H9 (cell line): Measurements from ENCODE around the gene KLF6. TPM values are rescaled to one million over a fixed set of nuclear protein-coding genes. Genes with fewer than 3 reads are reported as not detected.

Source experiments
- DNase-seq: peaks from one replicate; pipeline ENCODE4 v3.0.0-alpha.2; 2017
- H2AFZ ChIP-seq: one replicate; pipeline ENCODE4 v1.6.1; 2013; ENCODE audit warnings: mild to moderate bottlenecking, low read length, control low read depth, moderate library complexity
- H2AK5ac ChIP-seq: 2 replicates; pipeline ENCODE4 v1.6.1; 2013; ENCODE audit warnings: low read length, control low read depth, mixed read lengths; ENCODE audit not compliant: insufficient read length
- H2BK120ac ChIP-seq: one replicate; pipeline ENCODE4 v1.6.1; 2013; ENCODE audit warnings: low read depth, mild to moderate bottlenecking, low read length, control low read depth, inconsistent platforms; ENCODE audit not compliant: poor library complexity, severe bottlenecking
- H2BK12ac ChIP-seq: 2 replicates; pipeline ENCODE4 v1.6.1; 2013; ENCODE audit warnings: low read length, control low read depth, mixed read lengths, low read depth; ENCODE audit not compliant: insufficient read length
- H2BK15ac ChIP-seq: 2 replicates; pipeline ENCODE4 v1.6.1; 2013; ENCODE audit warnings: low read depth, low read length, control low read depth
- H2BK20ac ChIP-seq: one replicate; pipeline ENCODE4 v1.6.1; 2013; ENCODE audit warnings: low read depth, mild to moderate bottlenecking, low read length, control low read depth, inconsistent platforms; ENCODE audit not compliant: poor library complexity, severe bottlenecking
- H2BK5ac ChIP-seq: 2 replicates; pipeline ENCODE4 v1.6.1; 2013; ENCODE audit warnings: low read length, control low read depth, mixed read lengths; ENCODE audit not compliant: insufficient read length
- H3K14ac ChIP-seq: 2 replicates; pipeline ENCODE4 v1.6.1; 2013; ENCODE audit warnings: low read length, control low read depth; ENCODE audit not compliant: insufficient read depth
- H3K18ac ChIP-seq: 2 replicates; pipeline ENCODE4 v1.6.1; 2013; ENCODE audit warnings: low read depth, mild to moderate bottlenecking, mixed read lengths, low read length, control low read depth; ENCODE audit not compliant: insufficient read length
- H3K23ac ChIP-seq: 2 replicates; pipeline ENCODE4 v1.6.1; 2013; ENCODE audit warnings: low read length, control low read depth, mixed read lengths, low read depth; ENCODE audit not compliant: insufficient read length
- H3K23me2 ChIP-seq: 2 replicates; pipeline ENCODE4 v1.6.1; 2013; ENCODE audit warnings: low read depth, mild to moderate bottlenecking, mixed read lengths, low read length, control low read depth; ENCODE audit not compliant: insufficient read length, poor library complexity, severe bottlenecking
- H3K27ac ChIP-seq: 2 replicates; pipeline ENCODE4 v1.5.1; 2013; ENCODE audit warnings: low read length, control low read depth, mixed read lengths, low read depth; ENCODE audit not compliant: insufficient read length
- H3K27me3 ChIP-seq: 2 replicates; pipeline ENCODE4 v1.6.1; 2013; ENCODE audit warnings: low read length, control low read depth, inconsistent platforms; ENCODE audit not compliant: insufficient read depth
- H3K4ac ChIP-seq: 2 replicates; pipeline ENCODE4 v1.6.1; 2013; ENCODE audit warnings: low read depth, mild to moderate bottlenecking, control low read depth, inconsistent platforms, low read length, moderate library complexity
- H3K4me1 ChIP-seq: 2 replicates; pipeline ENCODE4 v1.6.1; 2013; ENCODE audit warnings: low read length, control low read depth, inconsistent platforms; ENCODE audit not compliant: insufficient read depth
- H3K4me2 ChIP-seq: 2 replicates; pipeline ENCODE4 v1.6.1; 2013; ENCODE audit warnings: low read length, control low read depth, mixed read lengths; ENCODE audit not compliant: insufficient read length, insufficient read depth
- H3K56ac ChIP-seq: 2 replicates; pipeline ENCODE4 v1.6.1; 2013; ENCODE audit warnings: low read depth, mild to moderate bottlenecking, mixed read lengths, low read length, control low read depth; ENCODE audit not compliant: insufficient read length
- H3K79me1 ChIP-seq: 2 replicates; pipeline ENCODE4 v1.6.1; 2013; ENCODE audit warnings: low read depth, mild to moderate bottlenecking, moderate library complexity, low read length, control low read depth, inconsistent platforms; ENCODE audit not compliant: insufficient read depth, poor library complexity, severe bottlenecking
- H3K79me2 ChIP-seq: 2 replicates; pipeline ENCODE4 v1.6.1; 2013; ENCODE audit warnings: low read length, control low read depth, inconsistent platforms; ENCODE audit not compliant: insufficient read depth
- H3K9ac ChIP-seq: 2 replicates; pipeline ENCODE4 v1.6.1; 2013; ENCODE audit warnings: low read length, control low read depth, mixed read lengths; ENCODE audit not compliant: insufficient read length; ENCODE audit errors: extremely low read depth
- H3K9me3 ChIP-seq: one replicate; pipeline ENCODE4 v1.6.1; 2013; ENCODE audit warnings: low read depth, low read length, inconsistent platforms; ENCODE audit not compliant: control insufficient read depth
- H3T11ph ChIP-seq: one replicate; pipeline ENCODE4 v1.6.1; 2013; ENCODE audit warnings: mild to moderate bottlenecking, low read length, control low read depth, inconsistent platforms
- H4K20me1 ChIP-seq: one replicate; pipeline ENCODE4 v1.6.1; 2013; ENCODE audit not compliant: control insufficient read depth, insufficient read length, insufficient read depth
- H4K5ac ChIP-seq: 2 replicates; pipeline ENCODE4 v1.6.1; 2013; ENCODE audit warnings: low read depth, mild to moderate bottlenecking, mixed read lengths, low read length, control low read depth; ENCODE audit not compliant: insufficient read length
- H4K8ac ChIP-seq: replicated peaks from 2 replicates; pipeline ENCODE4 v1.6.1; 2013; ENCODE audit warnings: low read length, control low read depth, mixed read lengths, low read depth; ENCODE audit not compliant: insufficient read length
- H4K91ac ChIP-seq: 2 replicates; pipeline ENCODE4 v1.6.1; 2013; ENCODE audit warnings: low read depth, mild to moderate bottlenecking, moderate library complexity, mixed read lengths, low read length, control low read depth; ENCODE audit not compliant: insufficient read length
- H3K27ac Mint-ChIP-seq, 3 experiments: 2 replicates in 2 of 3; 3 replicates in 1 of 3; pipeline ENCODE4 v1.8.0; 2020 to 2021; ENCODE audit warnings: mixed read lengths in 3 of 3, mild to moderate bottlenecking in 1 of 3, moderate library complexity in 1 of 3
- H3K27me3 Mint-ChIP-seq: 2 replicates; pipeline ENCODE4 v1.8.0; 2021; ENCODE audit warnings: low read depth, mild to moderate bottlenecking, moderate library complexity, mixed read lengths
- H3K36me3 Mint-ChIP-seq, 3 experiments: 2 replicates in 2 of 3; 3 replicates in 1 of 3; pipeline ENCODE4 v1.8.0; 2020 to 2021; ENCODE audit warnings: low read depth in 3 of 3, mixed read lengths in 3 of 3; ENCODE audit not compliant: insufficient read depth in 1 of 3
- H3K4me1 Mint-ChIP-seq, 2 experiments: 2 replicates each; pipeline ENCODE4 v1.8.0; 2020; ENCODE audit warnings: mixed read lengths in 2 of 2
- H3K4me3 Mint-ChIP-seq, 2 experiments: 2 replicates in 1 of 2; 3 replicates in 1 of 2; pipeline ENCODE4 v1.8.0; 2020 to 2021; ENCODE audit warnings: mild to moderate bottlenecking in 2 of 2, mixed read lengths in 2 of 2, moderate library complexity in 1 of 2
- H3K9me3 Mint-ChIP-seq, 2 experiments: 2 replicates in 1 of 2; 3 replicates in 1 of 2; pipeline ENCODE4 v1.8.0; 2020; ENCODE audit warnings: mild to moderate bottlenecking in 2 of 2, mixed read lengths in 2 of 2, moderate library complexity in 1 of 2
- CTCF ChIP-seq: fragments of 200-600 bp; sonication (generic); conservative IDR thresholded peaks from 3 replicates; pipeline ENCODE4 v1.8.0; 2021; ENCODE audit warnings: antibody characterized with exemption, mild to moderate bottlenecking
- WGBS: extraction: QIAGEN DNeasy Blood & Tissue Kit; methylation state at CpG from one replicate; pipeline ENCODE4 v1.1.7; 2013; ENCODE audit warnings: missing lambda C conversion rate, low lambda C conversion rate, mixed read lengths; ENCODE audit not compliant: insufficient read length; ENCODE audit errors: extremely low coverage; 5-methylcytosine and 5-hydroxymethylcytosine counted together
- total RNA-seq: library from RNA; stranded (reverse); gene quantifications from 2 replicates; pipeline ENCODE4 v1.2.1, GENCODE V29; 2021

The KLF6 gene
- total RNA-seq, 1 experiment from 2014 or later: 19.3 TPM

- WGBS: no CpG with 5 or more reads among the region's 11 CpGs
- Histone ChIP-seq H3K4ac (no peak overlapping the region), H3K27ac (no peak overlapping the region), H4K91ac (no peak overlapping the region), H3K27me3 (no peaks in the 10 kb centered on the region), H3K9me3 (no peaks in the 10 kb centered on the region), H3K56ac (no peak overlapping the region), H4K20me1 (no peaks in the 10 kb centered on the region), H3K9ac (no peak overlapping the region), H3K79me1 (no peaks in the 10 kb centered on the region), H2AK5ac (no peak overlapping the region), H3K18ac (no peak overlapping the region), H3K23ac (no peak overlapping the region), H3K23me2 (no peaks in the 10 kb centered on the region), H2AFZ (no peak overlapping the region), H4K5ac (no peak overlapping the region), H3T11ph (no peak overlapping the region), H2BK20ac (no peak overlapping the region), H3K4me2 (no peak overlapping the region), H3K79me2 (no peaks in the 10 kb centered on the region), H3K14ac (no peak overlapping the region), H4K8ac (no peak overlapping the region), H2BK15ac (no peak overlapping the region), H2BK120ac (no peak overlapping the region), H2BK12ac (no peak overlapping the region), H3K4me1 (no peaks in the 10 kb centered on the region), H2BK5ac (no peak overlapping the region)
- Mint-ChIP-seq H3K27me3 (no peaks in the 10 kb centered on the region), H3K27ac (no peak overlapping the region), H3K4me3 (no peak overlapping the region), H3K36me3 (0 out of 7 replicates have a peak, but pooled peaks cover 0 to 2% (median 0%) of the 10 kb centered on the region in 3 experiments), H3K4me1 (peaks cover 18 to 23% of the 10 kb centered on the region in 2 experiments), H3K9me3 (peaks cover 1 to 7% of the 10 kb centered on the region in 2 experiments; a peak in 3 of 5 replicates)
- no peak for TF ChIP-seq CTCF
- DNase-seq: no peak
Measured at GRCh38 chr10:3801558-3802192, 16.7 kb upstream of the KLF6 start.
